GM11168 (cell line): ENCODE results near the gene KANK4.

Experiments used
- in situ Hi-C: fragments of 300-500 bp; cut with MboI; formaldehyde crosslinking; loops from one replicate; pipeline ENCODE4 v1.12.0; 2022; ENCODE audit warnings: low sequenced_read_pairs; ENCODE audit not compliant: unreplicated experiment

KANK4 gene

DNA sequence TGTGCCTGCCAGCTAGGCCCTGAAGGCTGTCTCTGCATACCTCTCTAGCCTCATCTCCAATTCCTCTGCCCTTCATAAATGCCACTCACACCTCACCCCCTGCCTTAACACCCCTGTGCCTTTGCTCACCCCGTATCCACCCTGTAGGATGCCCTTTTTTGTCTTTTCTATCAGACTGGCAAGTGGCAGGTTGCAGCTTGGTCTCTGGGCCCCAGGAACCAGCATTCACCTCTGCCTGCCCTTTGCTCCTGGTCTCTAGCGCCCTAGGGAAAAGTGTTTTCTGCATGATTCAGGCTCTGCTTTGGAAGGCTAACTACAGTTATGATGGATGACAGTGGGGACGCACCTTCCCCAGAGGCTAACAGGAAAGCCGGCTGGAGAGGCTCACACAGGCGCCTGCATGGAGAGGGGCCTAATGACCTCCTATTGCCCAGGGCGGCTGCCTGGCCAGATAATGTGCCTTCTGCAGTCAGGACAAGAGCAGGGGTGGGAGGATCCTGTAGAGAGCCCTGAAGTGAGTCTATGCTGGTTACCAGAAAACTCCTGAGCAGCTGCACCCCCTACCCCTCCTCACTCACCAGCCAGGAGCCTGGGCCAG lies 11.2 kb downstream of the KANK4 start:
- in situ Hi-C loops = no loop called here

DNA sequence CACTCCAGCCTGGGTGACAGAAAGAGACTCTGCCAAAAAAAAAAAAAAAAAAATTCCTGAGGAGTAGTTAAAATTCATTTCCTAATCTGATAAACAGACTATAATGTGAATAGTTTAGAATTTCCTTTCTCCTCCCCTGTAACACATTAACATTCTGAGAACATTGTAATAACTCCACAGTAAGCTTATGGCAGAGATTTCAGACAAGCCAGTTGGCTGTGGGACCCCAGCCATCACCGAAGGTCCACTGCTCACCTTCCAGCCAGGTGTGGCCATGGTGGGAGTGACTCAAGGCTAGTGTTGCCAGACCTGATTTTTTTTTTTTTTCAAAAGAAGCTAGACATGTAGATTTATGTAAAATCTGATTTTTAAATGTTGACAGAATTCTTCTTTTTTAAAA lies 11.8 kb downstream of the KANK4 start:
- in situ Hi-C loops = no loop called here

DNA sequence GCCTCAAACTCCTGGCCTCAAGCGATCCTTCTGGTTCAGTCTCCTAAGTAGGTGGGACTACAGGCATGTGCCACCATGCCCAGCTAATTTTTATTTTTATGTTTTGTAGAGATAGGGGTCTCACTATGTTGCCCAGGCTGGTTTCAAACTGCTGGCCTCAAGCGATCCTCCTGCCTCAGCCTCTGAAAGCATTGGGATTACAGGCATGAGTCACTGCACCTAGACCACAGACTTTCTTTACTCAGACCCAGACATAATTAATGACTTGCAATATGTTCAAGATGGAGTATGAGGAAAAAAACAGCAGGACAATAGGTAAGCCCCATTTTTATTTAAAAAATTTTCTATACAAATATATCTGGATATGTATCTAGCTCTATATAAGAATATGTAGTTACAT lies 13.2 kb downstream of the KANK4 start:
- in situ Hi-C loops = no loop called here

DNA sequence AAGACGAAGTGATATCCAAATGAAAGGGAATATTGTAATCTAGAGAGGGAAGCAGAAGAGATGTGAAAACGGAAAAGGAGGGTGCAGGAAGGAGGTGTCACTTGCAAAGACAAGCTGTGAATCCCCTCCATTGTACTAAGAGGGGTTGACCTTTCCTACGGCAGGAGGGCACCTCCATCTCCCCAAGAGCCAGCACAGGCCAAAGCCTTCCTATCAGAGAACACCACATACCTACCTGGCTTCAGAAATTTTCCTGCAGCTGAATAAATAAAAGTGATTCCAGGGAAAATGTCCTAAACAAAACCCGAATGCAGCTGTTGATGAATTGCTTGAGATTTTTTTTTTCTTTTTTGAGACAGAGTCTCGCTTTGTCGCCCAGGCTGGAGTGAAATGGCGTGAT lies 14.3 kb downstream of the KANK4 start:
- in situ Hi-C loops = no loop called here

DNA sequence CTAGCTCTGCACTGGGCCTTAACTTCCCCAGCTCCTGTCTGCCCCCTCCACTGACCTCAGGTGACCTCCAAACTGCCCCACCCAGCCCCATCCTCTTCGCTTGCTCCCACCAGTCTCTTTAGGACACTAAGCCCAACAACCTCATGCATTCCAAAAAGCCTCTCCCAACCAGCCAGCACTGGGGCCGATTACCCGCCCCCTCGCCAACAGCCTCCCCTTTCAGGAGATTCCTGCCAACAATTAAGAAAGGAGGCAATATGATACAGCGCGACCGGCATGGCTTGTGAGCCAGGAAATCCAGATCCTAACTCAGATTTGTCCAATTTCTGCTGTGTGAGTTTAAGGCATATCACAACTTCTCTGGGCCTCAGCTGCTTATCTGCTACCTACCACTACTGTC lies 14.7 kb downstream of the KANK4 start:
- in situ Hi-C loops = no loop called here

DNA sequence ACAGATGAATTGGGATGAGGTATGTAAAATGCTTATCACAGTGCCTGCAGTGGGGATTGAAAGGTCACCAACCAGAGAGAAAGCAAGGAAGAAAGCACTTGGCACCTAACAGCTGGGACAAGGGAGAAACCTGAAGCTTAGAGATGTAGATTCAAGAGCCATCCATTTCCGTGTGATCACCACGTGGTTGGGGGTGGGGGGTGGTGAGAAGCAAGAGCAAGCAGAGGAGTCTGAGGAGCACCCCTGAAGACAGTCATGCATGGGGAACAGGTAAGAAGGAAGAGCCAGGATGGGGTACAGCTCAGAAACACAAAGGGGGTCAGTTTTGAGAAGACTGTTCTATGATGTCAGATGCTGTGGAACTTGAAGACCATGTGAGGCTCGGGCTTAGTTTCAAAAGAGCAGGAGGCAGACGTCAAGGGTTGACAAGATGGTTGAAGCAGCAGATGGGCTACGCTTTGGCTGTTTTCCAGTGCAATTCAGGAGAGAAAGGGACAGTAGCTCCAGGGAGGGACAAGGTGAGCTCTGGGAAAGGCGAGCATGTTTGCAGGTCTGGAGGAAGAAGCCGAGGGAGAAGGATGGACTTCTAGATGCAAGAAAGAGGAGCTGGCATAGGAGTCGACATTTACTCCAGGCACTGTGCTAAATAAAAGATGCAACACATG lies 17.4 kb downstream of the KANK4 start:
- in situ Hi-C loops = no loop called here

DNA sequence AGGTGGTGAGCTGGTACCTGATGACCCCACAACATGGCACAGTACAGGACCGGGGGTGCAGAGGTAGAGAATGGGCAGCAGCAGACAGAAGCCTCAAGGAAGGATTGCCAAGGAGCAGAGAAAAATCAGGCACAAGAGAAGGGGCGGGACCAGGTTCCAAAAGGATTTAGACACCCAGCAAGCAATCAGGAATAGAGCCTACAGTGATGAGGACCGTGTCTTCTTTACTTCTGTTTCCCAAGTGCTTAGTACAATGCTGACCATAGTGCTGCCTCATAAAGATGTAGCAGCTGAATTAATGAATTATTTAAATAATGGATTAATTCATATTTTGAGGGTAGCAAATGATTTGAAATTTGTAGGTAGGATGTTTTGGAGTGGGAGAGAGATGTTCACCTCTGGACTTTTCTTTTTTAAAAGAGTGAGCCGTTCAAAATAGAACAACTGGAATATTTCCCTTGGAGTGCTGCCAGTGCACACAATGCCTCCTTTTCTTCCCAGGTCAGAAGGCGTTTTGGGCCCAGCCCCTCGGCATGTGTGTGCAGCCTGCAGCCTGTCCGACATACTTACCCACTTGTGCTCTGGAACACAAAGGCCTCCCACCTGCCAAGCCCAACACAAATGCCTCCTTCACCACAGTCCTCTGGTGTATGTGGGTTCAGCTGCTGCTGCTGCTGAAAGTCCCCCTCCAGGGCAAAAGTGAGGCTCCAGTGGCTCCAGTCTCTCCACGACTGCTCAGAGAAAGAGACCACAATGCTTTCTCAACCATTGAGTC lies 19.6 kb downstream of the KANK4 start:
- in situ Hi-C loops = no loop called here

DNA sequence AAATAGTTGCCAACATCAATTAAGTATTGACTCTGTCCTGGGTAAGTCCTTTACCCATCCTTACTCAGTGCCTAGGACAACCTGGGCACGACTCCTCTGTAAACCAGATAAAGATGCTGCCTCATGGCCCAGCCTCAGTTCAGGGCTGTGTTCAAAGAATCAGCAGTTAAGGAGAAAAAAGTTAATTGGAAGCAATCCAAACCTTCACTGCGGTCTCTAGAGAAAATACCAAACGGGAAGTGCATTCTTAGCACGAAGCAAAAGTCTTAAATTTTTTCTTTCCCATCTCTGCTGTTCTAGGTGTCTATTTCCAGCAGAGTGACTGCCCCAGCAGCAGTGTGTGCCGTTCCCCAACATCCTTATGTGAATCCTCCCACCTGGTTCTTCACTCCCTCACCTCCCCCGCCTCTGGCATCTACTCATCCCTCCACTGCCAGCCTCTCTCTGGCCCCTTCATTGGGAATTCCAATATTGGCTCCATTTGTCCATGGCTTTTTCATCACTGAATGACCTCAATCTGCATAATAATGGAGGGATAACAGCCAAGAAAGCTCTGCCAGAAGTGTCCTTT lies 23.2 kb downstream of the KANK4 start:
- in situ Hi-C loops = no loop called here

DNA sequence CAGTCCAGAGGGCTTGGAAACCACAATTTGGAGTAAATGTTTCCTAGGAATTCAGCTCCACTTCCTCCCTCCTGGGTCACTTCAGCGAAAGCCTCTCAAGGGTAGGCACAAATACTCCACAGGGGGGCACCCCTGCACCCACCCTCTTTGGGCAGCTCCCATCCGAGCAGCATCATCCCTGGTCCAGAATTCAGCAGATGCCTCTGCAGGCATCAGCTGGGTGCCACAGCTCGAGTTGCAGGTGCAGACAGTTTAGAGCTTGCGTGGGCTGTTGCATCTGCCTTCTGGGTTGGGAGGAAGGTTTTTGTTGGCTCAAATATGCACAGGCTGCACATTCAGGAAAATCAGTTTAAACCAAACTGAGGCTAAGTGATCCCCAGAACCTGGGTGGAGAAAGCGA lies 25.0 kb downstream of the KANK4 start:
- in situ Hi-C loops = no loop called here

DNA sequence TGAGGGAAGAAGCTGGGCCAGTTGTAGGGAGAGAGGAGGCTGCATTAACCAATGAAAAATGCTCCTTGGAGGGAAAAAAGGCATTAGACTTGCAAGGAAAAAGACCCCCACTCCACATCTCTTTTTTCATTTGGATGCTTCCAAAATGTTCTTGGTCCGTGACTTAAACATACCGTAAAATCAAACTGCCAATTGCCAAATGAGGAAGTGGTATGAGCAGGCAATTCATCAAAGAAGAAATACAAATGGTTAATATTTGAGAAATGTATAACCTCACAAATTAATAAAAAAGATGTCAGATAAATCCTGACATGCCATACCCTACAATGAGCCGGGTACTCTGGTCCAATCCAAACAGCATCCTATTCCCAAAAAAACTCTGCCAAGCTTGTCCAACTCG lies 30.6 kb downstream of the KANK4 start:
- in situ Hi-C loops = no loop called here

DNA sequence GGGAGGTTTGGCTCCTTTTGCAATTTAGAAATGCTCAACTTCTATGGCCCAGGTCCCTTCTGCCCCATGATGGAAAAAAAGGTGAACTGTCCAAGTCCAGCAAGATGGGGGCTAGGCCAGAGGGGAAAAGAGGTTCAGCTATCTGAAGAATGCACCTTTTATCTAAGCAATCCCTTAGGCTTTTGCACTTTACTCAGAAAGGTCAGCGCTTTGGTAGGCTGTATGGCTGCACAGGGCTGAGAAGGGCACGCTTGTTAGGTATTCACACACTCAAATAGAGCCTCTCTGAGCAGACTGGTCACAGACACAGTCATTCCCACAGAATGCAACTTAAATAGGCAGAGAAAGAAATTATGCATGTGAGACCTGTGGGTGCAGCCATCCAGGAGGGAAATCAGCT lies 31.0 kb downstream of the KANK4 start:
- in situ Hi-C loops = no loop called here

DNA sequence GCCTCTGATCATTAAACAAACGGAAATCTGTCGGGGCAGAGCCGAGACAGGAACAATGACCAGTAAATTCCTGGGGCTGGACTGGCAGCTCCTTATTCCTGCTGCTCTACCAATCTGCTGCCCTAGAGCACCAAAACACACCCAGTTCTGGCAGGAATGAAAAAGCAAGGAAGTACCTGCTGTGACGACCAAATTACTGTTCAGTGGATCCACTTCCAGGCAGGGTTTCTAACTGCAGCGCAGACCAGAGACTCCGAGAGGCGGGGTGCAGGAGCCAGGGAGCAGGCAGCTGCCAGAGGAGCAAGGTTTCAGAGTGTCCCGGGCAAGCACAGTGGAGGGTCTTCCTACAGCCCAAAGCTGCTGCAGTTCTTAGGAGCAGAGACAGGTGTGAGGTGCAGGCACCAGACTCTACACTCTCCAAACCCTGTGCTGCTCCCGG lies 32.4 kb downstream of the KANK4 start:
- in situ Hi-C loops = no loop called here

DNA sequence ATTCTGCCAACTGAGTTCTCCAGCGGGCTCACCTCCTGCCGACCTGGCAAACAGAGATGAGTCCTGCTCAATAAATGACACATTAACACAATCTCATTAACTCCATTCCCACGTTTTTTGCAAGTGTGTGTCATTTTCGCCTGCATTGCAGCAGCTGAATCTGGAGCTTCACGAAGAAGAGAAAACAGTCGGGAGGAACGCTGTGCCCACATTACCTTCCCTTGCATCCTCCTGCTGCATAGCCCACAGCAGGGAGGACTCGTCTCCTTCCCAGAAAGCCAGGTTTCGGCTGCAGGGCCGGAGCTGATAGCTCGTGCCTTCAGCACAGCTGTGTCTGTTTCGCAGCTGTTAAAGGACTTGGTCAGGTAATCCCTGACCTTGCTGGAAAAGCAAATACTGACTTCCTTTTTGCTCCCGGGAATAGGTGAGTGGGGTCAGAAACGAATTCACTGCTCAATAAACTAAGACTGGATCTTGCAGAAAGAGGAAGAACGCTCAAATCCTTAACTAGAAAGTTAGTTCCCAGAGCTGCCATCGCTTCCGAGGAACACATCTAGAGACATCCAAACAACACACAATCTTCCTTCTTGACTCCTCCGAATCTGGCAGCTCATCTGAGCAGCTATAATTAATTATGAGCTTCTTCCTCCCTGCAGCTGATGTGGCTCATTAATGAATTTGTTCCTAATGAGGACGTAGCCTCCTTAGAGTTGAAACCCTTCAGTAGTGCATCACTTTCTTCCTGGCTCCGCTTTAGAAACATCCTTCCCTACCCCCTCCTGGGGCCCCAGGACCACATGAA lies 33.0 kb downstream of the KANK4 start:
- in situ Hi-C loops = no loop called here

DNA sequence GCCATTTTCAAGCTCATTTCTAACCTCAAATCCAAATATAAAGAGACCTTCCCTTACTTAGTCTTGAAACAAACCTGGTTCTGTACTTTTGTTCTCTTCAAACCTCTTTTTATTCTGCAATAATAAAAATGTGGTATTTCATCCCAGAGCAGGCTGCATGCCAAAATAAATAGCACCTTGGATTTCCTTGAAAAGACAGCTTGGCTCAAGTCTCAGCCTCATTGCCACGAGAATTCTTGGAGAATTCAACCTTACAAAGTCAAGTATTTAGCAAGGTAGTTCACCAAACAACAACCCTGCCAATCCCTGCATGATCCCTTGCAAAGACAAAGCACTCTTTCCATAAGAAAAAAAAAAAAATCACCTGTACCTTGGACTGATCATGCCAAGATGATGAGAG lies 33.8 kb downstream of the KANK4 start:
- in situ Hi-C loops = no loop called here

DNA sequence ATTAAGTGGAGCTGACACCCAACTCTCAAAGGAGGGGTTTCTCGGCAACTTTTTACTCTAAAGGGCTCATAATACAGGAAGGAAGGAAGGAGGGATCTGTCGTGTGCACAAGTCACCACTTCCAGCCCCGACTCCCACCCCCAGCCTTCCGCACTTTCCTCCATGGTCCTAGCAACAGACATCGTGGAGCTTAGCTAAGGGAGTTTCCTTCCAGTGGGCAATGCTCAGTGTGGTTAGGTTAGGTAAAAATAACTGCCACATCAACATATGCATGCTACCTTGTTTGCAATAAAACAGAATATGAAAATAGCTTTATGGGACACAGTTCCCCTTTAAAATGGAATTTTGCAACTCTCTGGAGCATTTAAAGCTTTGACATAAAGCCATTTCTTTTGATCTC lies 35.2 kb downstream of the KANK4 start:
- in situ Hi-C loops = no loop called here

DNA sequence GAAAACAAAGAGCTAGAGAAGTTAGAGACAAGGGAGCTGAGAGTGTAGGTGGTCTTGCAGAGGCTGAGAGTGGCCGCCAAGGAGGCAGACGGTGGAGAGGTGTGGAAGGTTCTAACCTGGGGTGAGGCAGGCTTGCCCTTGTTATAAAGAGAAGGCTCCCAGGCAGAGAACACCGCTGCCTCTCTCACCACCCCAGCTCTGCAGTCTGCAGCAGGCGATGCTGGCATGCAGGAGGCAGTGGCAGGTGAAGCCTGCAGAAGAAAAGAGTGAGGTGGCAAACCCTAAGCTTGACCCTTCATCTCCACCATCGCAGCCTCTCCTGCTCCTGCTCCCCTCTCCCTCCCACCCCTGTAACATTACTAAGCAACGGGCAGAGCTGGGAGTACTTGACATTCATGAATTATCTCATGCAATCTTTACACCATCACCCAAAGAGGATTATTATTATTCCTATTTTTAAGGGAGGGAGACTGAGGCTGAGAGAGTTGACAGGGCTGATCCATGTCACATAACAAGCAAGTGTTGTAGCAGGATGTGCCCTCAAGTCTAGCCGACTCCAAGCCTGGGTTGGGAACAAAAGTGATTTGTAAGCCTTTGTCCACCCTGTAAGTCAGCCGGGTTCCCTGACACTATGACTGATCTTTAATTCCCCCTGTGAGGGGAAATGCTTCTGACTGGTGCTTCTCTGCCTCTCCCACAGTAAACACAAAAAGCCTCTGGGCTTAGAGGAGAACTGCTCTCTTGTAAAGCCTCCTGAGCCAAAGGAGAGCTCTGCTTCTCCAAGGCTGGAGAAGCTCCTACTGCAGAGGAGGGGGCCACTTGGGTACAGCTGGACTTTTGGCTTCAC lies 36.1 kb downstream of the KANK4 start:
- in situ Hi-C loops = no loop called here

DNA sequence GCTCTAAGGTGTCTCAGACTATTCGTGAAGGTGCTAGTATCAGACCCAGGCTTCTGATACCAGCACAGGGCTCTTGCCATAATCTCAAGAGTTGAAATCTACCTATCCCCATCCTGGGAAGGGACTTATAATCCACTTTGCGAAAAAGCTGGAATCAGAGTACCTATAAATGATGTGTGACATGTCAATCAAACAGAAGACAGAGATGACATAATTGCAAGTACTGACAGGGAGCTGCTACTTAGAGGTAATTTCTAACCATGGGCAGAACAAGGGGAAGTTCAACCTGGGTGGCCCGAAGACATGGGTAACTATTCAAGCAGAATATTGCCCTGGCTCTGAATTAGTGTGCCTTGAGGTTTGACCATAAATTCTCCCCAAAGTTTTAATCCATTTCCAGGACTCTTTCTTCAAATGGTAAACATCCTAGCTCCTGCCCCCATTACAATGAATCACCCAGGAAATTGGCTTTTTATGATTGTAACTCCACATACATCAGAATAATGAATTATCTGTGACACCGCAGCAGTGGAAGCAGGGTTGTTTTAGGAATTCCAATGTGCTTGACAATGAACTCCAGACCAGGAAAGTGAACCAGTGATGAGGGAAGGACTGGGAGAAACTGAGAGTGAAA lies 37.2 kb downstream of the KANK4 start:
- in situ Hi-C loops = no loop called here

DNA sequence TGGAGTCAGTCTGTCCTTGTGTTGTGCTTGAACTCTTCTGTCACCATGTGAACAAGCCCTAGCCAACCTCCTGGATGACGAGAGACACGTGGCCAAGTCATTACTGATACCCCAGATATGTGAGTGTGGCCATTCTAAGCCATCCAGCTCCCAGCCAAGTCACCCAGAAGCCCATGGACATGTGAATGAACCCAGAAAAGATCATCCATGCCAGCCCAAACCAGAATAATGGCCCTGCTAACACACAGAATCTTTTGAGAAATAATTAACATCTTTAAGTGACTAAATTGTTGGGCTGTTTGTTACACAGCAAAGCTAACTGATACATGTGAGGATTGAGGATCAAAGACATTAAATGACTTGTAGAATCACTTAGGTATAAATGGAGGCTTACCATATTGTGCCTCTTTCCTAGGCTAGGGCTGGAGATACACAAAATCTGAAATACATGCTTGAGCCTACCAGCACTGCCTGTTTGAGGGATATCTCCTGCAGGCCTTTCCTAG lies 38.2 kb downstream of the KANK4 start:
- in situ Hi-C loops = no loop called here

DNA sequence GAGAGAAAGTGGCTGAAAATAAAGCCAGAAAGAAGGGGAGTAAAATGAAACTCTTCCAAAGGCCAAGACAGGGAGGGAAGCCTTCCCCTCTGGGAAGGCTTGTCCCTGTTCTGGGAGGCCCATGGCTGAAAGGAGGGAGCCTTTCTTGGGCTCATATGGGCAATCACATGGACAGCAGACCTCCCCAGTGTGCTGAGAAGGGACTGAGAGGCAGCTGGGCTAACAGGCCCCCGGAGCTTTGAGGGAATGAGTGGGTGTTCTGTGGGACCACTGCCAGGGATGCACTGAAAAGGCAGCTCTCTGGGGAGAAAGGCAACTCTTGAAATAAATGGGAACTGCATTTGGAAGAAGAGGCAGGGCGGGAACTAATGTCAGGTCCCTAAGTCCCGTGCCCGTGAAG lies 39.1 kb downstream of the KANK4 start:
- in situ Hi-C loops = no loop called here
